GM18498 (cell line): Measurements from ENCODE around the gene PDK1.
A peak's percentile ranks its signal among the peaks of the same experiment; 100 is the strongest.
"Not testable (repeated sequence)": the region's sequence is repeated elsewhere in the genome, so short reads cannot be mapped to it uniquely, and the experiment has no call there.

ENCODE experiments used
- ATAC-seq: cut with Tn5 transposase; IDR thresholded peaks from one replicate; pipeline ENCODE4 v1.9.1; 2021; ENCODE audit warnings: mild to moderate bottlenecking, moderate library complexity; ENCODE audit not compliant: unreplicated experiment

Gene PDK1

DNA sequence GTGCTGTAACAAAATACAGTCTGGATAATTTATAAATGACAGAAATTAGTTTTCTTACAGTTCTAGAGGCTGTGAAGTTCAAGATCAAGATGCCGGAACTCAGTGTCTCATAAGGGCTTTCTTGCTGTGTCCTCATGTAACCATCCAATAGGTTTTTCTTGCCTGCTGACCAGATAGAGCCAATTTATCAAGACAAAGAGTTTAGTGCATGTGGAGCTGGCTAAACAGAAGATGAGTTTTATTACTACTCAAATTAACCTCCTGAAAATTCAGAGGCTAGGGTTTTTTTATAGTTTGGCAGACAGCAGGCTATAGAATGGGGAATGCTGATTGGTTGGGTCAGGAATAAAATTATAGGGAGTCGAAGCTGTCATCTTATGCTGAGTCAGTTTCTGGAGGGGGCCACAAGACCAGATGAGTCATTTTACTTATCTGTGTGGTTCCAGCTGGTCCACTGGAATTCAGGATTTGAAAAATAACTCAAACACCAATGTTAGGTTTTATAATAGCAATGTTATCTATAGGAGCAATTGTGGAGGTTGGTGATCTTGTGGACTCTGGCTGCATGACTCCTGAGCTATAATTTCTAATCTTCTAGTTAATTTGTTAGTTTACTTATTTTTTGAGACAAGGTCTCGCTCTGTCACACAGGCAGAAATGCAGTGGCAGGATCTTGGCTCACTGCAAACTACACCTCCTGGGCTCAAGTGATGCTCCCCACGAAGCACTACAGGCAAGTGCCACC is 3.2 kb upstream of the PDK1 start:
- no peak for ATAC-seq

- ATAC-seq, result no peak
Observed at GRCh38 chr2:172554352-172555271, 1.3 kb upstream of the PDK1 start.

DNA sequence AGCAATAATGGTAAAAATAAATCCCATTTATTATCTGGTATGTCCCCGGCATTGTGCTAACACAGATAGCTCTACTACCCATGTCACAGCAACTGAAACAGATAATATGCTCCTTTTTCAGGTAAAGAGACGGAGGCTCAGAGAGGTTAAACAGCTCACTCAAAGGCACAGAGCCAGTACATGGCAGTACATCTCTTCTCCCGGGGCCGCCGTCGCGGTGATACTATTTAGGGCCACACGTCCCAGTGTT is 693 bp upstream of the PDK1 start:
- no peak for ATAC-seq

- peak; percentile 77 for ATAC-seq
Observed at GRCh38 chr2:172556284-172557033, 569 bp downstream of the PDK1 start.

- no peak for ATAC-seq
Observed at GRCh38 chr2:172558372-172558771, 2.5 kb downstream of the PDK1 start.

DNA sequence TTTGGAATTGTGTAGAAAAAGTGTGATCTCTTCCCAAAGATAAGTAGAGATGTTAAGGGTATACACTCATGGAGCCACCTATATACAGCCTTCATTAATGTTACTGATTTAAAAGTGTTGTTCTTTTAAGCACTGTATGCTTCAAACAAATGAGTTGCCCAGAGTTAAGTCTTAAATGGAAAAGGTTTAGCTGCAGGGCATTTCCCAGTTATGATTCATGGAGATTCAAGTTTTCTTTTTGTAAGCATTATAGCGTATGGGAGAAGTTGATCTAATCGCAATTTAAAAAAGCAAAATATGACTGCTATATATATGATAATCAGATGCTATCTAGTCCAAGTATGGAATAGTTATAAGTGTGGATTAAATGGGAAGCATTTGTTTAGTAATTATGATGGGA is 4.8 kb downstream of the PDK1 start:
- ATAC-seq, result no peak

GRCh38 chr2:172561270-172561669 is 5.4 kb downstream of the PDK1 start:
- no peak for ATAC-seq

- no peak for ATAC-seq
Observed at GRCh38 chr2:172562298-172562697, 6.4 kb downstream of the PDK1 start.

DNA sequence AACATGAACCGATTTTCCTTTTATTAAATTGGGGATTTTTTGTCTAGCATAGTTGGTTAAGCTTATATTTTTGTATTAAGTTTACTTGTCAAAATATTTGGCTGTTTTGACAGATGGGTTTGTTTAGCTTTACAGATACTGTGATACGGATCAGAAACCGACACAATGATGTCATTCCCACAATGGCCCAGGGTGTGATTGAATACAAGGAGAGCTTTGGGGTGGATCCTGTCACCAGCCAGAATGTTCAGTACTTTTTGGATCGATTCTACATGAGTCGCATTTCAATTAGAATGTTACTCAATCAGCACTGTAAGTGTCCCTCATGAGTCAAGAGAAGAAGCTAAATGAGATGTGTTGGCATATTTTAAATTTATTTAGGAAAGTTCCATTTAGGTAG is 8.5 kb downstream of the PDK1 start:
- no peak for ATAC-seq

DNA sequence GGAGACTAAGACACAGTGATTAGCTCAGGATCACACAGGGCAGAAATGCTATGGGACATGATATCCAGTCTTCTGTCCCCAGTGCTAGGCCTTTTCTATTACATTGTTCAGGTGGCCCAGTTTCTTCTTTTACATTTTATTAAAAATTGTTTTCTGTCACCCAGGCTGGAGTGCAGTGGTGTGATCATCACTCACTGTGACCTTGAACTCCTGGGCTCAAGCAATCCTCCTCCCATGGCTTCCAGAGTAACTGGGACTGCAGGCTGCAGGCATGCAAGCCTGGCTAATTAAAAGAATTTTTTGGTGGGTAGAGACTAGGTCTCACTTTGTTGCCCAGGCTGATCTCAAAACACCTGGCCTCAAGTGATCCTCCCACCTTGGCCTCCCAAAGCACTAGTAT is 15.4 kb downstream of the PDK1 start:
- no peak for ATAC-seq

GRCh38 chr2:172572981-172573380 is 17.1 kb downstream of the PDK1 start:
- ATAC-seq, result no peak

- ATAC-seq, result no peak
Observed at GRCh38 chr2:172574965-172575364, 19.1 kb downstream of the PDK1 start.

DNA sequence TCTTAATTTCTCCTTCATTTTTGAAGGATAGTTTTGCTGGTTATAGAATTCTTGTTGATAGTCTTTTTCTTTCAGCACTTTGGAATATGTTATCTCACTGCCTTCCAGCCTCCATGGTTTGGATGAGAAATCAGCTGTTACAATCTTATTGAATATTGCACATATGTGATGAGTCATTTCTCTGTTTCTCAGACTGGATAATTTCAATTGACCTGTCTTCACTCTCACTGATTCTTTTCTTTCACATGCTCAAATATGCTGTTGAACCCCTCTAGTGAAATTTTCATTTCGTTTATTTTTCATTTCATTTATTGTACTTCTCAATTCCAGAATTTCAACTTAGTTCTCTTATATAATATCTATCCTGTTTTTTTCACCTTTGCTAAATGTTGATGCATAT is 22.2 kb downstream of the PDK1 start:
- ATAC-seq, result no peak

GRCh38 chr2:172578860-172579512 is 23.1 kb downstream of the PDK1 start:
- no peak for ATAC-seq

DNA sequence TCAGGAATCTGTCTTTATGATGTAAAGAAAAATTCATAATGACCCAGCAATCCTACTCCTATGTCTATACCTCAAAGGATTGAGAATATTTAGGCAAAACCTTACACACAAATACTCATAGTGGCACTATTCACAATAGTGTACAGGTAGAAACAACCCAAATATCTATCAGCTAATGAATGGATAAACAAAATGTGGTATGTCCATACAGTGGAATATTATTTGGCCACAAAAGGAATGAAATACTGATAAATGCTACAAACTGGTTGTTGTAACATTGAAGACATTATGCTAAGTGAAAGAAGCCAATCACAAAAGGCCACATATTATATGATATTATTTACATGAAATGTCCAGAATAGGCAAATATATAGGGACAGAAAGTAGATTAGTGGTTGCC is 24.7 kb downstream of the PDK1 start:
- no peak for ATAC-seq

GRCh38 chr2:172582656-172583055 is 26.8 kb downstream of the PDK1 start:
- ATAC-seq, result no peak

DNA sequence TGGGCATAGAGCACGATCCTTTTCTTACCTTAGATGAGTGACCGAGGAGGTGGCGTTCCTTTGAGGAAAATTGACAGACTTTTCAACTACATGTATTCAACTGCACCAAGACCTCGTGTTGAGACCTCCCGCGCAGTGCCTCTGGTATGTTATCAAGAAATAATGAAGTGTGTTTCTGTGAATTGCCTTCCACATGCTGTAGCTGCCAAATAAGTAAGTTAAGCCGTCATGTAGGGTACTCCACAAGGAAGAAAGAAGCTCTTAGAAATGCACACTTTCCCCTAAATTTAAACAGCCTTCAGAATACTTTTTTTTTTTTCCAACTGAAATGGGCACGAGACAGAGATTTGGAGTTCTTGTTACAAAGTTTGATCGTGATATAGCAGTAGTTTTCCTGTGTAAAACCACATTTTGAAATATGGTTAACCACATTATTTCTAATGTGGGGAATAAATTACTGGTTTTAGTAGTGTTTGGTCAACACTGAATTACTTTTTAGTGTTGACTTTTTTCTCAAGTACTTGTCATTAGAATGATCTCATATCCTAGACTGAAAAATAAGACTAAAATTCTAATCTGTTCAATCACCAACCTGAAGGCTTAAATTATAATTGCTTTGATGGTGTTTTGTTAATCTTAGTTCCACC is 30.5 kb downstream of the PDK1 start:
- no peak for ATAC-seq

DNA sequence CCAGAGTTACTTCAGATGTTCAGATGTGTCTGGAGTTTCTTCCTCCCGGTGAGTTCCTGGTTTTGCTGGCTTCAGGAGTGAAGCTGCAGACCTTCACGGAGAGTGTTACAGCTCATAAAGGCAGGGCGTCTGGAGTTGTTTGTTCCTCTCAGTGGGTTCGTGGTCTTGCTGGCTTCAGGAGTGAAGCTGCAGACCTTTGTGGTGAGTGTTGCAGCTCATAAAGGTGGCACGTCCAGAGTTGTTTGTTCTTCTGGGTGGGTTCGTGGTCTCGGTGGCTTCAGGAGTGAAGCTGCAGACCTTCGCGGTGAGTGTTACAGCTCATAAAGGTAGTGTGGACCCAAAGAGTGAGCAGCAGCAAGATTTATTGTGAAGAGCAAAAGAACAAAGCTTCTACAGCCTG is 31.3 kb downstream of the PDK1 start:
- not testable (repeated sequence) for ATAC-seq

DNA sequence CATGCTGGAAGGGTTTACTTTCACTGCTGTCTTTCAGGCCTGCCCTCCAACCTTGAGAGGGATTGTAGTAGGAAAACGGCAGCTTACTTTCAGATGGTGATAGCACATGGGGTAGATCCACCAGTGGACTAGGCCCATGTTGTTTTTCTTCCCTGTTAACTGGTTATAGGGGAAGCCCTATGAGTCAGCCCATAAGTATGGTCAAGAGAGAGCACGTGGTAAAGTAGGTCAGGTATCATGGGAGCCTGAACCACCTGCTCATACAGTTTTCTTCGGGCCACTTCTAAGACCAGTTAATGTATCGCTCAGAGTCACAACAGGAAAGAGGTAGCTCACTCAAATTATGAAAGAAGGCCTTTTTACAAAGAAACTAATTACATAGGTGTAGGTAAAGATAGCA is 33.0 kb downstream of the PDK1 start:
- ATAC-seq, result no peak

DNA sequence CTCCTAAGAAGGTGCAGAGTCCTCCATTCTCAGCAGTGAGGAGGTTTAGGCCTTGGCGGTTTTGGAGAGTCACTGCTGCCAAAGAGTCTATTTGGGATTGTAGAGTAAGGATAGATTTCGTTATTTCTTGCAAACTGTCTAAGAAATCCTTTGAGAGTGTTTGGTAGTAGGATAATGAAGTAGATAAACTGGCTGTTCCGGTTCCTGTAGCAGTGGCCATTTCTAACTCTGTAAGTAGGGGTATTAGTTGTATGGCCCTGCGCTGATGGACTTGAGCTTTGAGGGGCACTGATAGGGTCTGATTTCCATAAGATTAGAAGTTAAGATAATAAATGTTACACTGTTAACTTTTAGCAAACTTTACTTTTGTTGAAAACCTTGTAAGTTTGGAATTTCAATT is 35.5 kb downstream of the PDK1 start:
- not testable (repeated sequence) for ATAC-seq

DNA sequence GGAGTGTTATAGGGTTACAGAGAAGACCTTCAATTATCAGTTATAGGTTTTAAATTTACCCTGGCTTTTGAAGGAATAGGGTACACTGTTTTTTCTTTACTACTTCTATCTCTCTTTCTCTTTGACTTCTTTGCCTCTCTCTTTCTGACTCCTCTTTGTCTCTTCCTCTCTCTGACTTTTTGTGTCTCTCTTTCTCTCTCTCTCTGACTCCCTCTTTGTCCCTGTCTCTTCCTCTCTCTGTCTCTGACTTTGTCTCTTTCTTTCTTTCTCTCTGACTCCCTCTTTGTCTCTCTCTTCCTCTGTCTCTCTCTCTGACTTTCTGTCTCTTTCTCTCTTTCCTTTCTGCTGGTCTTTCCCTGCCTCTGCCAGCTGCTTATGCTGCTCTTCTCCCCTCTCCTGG is 36.3 kb downstream of the PDK1 start:
- ATAC-seq, result not testable (repeated sequence)
